Raji (cell line): ENCODE results near the gene PITPNC1.
A peak's percentile ranks its signal among the peaks of the same experiment; 100 is the strongest.

Experiments used
- POLR2A ChIP-seq: IDR thresholded peaks from 2 replicates; pipeline ENCODE4 v1.6.1; 2011; ENCODE audit warnings: low read depth, low read length, control low read depth; ENCODE audit not compliant: insufficient read depth

Gene PITPNC1

DNA sequence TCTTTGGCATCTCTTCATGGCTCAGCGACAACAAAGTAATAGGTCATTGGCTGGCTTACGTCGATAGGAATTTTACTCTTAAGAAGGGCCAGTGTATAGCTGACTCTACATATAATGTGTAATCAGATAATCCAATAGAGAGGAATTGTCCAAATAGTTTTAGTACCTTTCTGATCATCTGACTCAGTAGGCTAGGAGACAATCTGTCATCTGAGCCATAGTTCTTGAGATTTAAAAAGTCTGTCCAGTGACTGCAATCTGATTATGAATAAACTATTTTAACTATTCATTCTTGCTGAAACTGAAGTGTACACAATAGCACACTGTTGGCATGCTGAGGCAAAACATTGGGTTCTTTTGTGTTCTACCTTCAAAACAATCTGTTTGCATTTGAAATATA lies 319.3 kb downstream of the PITPNC1 start:
- no peak for TF ChIP-seq POLR2A

DNA sequence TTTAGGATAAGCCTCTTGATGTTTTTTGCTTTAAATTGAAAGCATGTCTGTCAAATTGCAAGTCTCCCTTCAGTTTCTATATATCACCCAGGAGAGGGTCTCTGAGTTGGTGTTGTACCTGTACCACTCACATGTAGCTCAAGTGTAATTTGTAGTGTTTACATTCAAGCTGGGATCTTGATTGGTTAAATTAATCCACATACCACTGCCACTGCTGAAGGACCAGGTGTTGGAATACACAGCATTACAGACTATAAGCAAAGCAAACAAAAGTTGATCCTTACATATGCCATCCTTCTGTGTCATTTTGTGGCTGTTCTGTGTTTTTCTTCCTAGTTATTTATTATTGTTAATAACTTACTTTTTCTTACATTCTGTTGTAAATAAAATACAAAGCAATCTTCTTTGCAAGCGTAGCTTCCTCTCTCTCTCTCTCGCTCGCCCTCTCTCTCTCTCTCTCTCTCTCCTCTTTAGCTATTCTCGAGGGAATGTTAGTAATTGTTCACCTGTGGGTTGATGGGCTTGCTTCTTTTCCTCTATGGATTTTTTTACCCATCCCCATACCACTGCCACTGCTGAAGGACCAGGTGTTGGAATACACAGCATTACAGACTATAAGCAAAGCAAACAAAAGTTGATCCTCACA lies 319.9 kb downstream of the PITPNC1 start:
- no peak for TF ChIP-seq POLR2A

DNA sequence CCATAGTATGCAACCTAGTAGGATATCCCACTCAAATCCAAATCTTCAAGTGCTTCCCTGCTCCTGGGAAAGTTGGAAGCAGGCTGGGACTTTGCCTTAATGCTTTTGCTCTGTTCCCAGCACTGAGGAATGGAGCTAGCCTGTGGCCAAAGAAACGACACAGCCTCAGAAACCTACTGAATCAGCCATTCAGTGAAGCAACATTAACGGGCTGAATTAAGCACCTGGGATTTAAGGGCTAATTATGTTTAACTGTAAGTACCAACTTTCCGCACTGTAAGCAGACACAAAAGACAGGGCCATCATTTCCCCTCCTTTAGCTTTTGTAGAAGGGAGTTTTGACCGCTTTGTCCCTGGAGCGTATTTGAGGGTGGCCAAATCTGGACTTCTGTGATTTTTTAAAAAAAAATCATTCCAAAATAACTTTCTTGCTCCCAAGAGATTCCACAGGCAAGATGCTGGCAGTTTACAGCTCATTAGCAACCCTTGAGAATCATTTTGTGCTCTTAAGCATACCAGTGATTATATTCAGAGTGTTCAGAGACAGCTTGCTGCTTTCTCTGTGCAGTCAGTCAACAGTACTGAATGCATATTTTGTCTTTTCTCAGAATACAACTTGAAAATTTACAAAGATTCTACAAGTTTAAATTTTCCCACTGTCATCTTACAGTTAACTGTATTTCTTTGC lies 323.1 kb downstream of the PITPNC1 start:
- TF ChIP-seq POLR2A: no peak

DNA sequence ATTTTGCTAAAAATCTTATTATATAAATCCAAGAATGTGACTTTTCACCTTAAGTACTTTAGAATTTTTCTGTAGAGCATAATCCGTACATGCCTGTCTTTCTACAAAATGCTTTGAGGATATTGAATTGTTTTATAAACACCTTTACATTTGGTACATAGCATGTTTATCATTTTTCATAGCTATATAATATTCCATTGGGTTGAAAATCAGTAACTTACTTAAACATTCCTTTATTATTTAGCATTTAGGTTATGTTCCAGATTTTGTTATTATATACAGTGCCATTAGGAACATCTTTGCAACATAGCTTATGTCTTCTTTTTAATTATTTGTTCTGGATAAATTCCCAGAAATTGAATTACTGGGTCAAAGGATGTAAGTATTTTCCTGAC lies 323.6 kb downstream of the PITPNC1 start:
- no peak for TF ChIP-seq POLR2A

DNA sequence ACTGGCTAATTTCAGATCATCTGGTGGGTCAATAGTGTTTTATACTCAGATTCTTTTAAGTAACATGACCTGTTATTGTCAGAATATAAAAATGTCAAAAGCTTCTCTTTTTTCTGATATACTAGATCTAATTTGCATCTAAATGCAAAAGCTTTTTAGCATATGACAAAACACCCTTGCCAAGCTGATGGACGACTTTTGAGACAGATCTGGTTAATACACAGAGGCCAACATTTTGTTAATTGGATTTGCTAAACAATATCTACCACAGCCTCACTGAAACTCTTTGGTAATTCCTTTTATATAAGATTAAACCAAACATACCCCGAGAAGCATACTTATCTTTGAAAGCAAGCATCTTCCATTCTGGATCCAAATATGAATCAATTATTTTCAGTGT lies 330.4 kb downstream of the PITPNC1 start:
- TF ChIP-seq POLR2A: no peak

DNA sequence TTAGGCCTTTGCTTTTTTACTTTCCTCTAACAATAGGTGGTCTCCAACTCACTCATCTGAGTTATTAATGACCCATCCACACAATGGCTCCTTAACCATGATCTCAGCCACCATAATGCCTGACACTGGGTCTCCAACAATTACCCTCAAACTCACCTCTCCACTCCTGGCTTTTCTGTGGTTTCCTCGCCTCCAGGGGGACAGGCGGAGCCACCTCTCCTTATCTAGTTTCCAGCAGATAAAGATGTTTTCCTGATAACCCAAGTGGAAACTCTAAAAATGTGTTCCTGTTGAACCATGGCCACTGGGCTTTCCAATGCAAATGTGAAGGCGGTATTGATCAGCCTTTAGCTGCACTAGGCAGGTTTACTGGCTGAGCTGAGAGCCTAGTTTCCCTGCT lies 331.3 kb downstream of the PITPNC1 start:
- TF ChIP-seq POLR2A: no peak

- TF ChIP-seq POLR2A: no peak
Observed at GRCh38 chr17:67711916-67712315, 334.8 kb downstream of the PITPNC1 start.

GRCh38 chr17:67712375-67712774 lies 335.3 kb downstream of the PITPNC1 start:
- TF ChIP-seq POLR2A: no peak

DNA sequence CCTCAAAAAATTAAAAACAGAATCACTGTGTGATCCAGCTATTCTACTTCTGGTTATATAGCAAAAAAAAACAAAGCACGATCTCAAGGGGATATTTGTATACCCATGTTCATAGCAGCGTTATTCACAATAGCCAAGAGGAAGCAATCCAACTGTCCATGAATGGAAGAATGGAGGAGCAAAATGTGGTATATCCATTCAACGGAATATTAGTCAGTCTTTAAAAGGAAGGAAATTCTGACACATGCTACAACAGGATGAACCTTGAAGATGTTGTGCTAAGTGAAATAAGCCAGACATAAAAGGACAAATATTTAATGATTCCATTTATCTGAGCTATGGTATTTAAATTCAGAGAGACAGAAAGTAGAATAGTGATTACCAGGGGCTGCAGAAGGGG lies 336.1 kb downstream of the PITPNC1 start:
- no peak for TF ChIP-seq POLR2A

DNA sequence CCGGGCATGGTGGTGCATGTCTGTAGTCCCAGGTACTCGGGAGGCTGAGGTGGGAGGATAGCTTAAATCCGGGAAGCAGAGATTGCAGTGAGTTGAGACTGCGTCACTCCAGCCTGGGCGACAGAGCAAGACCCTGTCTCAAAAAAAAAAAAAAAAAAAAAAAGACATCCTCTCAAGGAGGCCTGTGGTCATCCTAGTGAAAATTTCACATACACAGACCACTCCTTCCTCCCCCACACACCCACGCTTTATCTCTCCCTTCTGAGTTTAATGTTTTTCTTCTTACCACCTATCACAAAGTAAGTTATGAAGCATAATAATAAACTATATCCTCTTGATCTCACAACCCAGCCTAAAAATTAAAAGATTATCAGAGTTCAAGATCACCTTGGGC lies 339.3 kb downstream of the PITPNC1 start:
- no peak for TF ChIP-seq POLR2A

- TF ChIP-seq POLR2A: no peak
Observed at GRCh38 chr17:67717192-67717623, 340.1 kb downstream of the PITPNC1 start.

DNA sequence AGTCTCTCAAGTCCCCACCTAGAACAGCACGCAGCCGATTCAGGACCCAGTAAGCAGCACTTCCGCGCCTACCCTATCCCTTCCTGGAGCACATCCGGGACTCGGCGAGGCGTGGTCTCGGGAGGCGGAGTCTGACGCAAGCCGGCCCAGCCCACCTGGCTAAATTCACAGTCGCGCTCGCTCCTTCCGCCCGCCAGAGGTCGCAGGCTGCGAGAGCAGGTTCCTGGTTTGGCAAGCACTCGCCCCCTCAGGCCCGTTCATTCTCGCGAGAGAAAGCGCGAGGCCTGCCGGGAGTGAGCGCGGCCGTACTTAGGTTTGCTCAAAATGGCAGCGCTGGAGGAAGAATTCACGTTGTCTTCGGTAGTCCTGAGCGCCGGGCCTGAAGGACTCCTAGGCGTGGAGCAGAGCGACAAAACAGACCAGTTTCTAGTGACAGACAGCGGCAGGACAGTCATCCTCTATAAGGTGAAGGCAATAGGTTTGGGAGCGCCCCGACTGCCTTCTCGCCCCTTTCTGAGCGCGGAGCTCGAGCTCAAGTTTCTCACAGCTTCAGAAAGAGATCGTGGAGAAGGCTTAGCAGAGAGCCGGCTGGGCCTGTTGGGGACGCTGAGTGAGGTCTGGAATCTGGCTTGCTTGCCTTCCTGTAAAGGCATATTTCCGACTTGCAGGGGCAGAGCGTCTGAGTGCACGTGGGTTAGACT lies 340.7 kb downstream of the PITPNC1 start, which contains the start of gene NOL11:
Gene NOL11 (plus strand): TSS at position 313 of the 701 bp plus-strand sequence. CDS start 12 bp downstream, at position 325.
- TF ChIP-seq POLR2A: peak; percentile 97

DNA sequence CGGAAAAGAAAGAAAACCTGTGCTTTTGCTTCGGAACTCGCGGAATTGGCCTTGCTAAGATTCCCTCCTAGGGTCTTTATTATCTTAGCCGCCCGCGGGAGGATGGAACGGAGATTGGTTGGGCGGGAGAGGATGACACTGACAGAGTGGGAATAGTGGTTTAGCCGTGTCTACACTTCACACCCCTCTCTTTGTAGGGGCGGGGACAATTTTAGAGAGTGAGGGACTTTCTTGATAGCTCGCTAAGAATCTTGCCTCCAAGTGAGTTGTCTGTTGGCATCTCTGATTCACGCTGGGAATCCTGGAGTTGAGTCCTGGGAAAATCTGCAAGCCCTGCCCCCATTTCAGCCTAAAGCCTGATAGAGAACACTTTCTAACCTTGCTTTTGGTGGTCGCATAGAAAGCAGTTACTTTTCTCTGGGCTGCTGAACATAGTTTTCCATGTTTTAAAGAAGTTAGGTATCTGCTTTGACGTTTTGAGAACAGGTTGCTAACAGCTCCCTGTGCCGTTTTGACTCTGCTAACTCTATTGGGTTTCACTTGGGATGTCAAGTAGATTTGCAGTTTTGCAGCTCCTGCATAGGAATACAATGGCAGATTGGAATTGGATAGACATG lies 341.4 kb downstream of the PITPNC1 start:
- no peak for TF ChIP-seq POLR2A

DNA sequence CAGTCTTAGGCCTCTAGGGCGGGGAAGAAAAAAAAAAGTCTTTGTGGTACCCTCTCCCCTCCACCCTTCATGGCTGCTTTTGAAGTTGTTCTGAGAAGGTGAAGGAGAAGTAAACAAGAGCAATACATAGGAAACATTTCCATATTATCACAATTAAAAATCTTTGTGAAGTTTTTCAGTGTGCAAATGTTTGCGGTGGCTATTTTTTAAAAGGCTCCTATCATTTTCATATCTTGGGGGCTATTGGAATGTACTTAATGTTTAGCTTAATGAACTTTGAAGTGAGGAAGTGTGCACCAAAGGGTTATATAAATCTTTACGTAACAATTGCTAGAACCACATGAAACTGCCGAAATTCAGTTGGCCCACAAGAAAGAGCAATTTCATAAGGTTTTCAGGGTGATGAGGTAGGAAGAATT lies 348.3 kb downstream of the PITPNC1 start:
- no peak for TF ChIP-seq POLR2A

GRCh38 chr17:67725807-67726206 lies 348.7 kb downstream of the PITPNC1 start:
- TF ChIP-seq POLR2A: no peak

- no peak for TF ChIP-seq POLR2A
Observed at GRCh38 chr17:67729903-67730302, 352.8 kb downstream of the PITPNC1 start.

GRCh38 chr17:67730731-67731130 lies 353.6 kb downstream of the PITPNC1 start:
- TF ChIP-seq POLR2A: no peak
